RWPE1 (cell line): ENCODE data around the gene BGLAP.

ENCODE experiments used
- CTCF ChIA-PET: fragments of 350-600 bp; sonication (Branson Sonifier 250); formaldehyde crosslinking; extraction: SDS; loops from one replicate; lab custom pipeline; 2021; lab: Yijun Ruan, JAX
- POLR2A ChIA-PET: fragments of 400-600 bp; formaldehyde crosslinking; extraction: SDS; loops from one replicate; lab custom pipeline; 2020; ENCODE audit warnings: antibody characterized with exemption; ENCODE audit not compliant: low non-redundant PET; lab: Yijun Ruan, JAX
- DNase-seq: peaks from one replicate; pipeline ENCODE4 v3.0.0; 2012; ENCODE audit warnings: low spot score
- H3K27ac ChIP-seq: fragments of 450-650 bp; 2 replicates; pipeline ENCODE4 v1.5.1; 2017
- TF ChIP-seq, protein P1 (sequence below): fragments of 450-650 bp; conservative IDR thresholded peaks from 2 replicates; pipeline ENCODE4 v1.5.1; 2017; ENCODE audit warnings: low read depth, mild to moderate bottlenecking

BGLAP gene

DNA sequence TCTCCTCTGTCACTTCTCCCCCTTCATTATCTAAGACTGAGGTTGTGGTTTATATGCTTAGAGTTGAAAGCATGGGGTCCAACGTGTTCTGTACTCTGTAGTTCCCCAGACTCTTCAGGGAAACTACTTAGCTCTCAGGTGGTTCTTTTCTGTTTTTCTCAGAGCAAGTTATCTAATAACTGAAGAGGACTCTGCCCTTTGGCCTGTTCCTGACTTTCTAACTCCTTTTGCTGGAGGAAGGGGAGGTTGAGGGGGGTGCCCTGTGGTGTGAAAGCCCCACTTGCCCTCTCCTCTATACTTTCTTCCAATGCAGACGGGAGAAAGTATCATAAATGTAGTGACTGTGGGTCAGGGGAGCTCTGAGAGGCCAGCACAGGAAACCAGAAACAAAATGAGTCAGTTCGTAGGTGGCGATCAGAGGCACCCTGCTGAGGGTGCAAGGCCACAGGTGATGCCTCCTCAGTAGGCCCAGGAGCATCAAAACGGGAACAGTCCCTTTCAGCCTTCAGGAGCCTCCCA is 43.1 kb upstream of the BGLAP start:
- no peak for DNase-seq
- POLR2A ChIA-PET, result no interaction called here
- TF ChIP-seq, protein P1, sequence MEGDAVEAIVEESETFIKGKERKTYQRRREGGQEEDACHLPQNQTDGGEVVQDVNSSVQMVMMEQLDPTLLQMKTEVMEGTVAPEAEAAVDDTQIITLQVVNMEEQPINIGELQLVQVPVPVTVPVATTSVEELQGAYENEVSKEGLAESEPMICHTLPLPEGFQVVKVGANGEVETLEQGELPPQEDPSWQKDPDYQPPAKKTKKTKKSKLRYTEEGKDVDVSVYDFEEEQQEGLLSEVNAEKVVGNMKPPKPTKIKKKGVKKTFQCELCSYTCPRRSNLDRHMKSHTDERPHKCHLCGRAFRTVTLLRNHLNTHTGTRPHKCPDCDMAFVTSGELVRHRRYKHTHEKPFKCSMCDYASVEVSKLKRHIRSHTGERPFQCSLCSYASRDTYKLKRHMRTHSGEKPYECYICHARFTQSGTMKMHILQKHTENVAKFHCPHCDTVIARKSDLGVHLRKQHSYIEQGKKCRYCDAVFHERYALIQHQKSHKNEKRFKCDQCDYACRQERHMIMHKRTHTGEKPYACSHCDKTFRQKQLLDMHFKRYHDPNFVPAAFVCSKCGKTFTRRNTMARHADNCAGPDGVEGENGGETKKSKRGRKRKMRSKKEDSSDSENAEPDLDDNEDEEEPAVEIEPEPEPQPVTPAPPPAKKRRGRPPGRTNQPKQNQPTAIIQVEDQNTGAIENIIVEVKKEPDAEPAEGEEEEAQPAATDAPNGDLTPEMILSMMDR, result no peak
- H3K27ac ChIP-seq, result no peak overlapping the region
- CTCF ChIA-PET, result interaction anchor here (0.7 kb wide), 1 partner anchor 260 kb away, joined by 3 read pairs; no protein-coding TSS in a partner anchor

DNA sequence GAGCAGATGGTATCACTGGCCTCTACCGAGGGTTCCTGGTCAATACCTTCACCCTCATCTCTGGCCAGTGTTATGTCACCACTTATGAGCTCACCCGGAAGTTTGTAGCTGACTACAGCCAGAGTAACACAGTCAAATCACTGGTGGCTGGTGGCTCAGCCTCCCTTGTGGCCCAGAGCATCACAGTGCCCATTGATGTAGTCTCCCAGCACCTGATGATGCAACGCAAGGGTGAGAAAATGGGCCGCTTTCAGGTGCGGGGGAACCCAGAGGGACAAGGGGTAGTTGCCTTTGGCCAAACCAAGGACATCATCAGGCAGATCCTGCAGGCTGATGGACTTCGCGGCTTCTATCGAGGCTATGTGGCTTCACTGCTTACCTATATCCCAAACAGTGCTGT is 41.9 kb upstream of the BGLAP start:
- H3K27ac ChIP-seq, result no peak overlapping the region
- DNase-seq, result no peak
- TF ChIP-seq, protein P1, result no peak
- POLR2A ChIA-PET, result no interaction called here
- CTCF ChIA-PET, result interaction anchor here (0.6 to 1.0 kb wide), 2 partner anchors 42 to 71 kb away, joined by 3 to 4 read pairs; no protein-coding TSS in a partner anchor

DNA sequence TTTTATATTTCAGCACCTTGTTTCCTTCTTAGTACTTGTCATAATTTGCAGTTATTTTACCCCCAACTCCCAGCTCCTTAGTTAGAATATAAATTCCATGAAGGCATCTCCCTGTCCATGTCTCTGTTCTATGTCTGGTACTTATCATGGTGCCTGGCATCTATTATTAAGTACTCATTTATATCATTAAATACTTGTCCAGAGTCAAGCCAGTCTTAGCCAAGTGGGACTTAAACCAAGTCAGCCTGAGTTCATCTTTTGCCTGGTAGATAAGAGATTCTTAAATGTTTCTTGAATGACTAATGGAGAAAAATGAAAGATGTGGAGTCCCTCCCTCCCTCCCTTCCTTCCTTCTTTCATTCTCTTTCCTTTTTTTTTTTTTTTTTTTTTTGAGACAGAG is 38.7 kb upstream of the BGLAP start:
- TF ChIP-seq, protein P1, result no peak
- POLR2A ChIA-PET, result no interaction called here
- no peak for DNase-seq
- no peak overlapping the region for H3K27ac ChIP-seq
- CTCF ChIA-PET, result no interaction called here

DNA sequence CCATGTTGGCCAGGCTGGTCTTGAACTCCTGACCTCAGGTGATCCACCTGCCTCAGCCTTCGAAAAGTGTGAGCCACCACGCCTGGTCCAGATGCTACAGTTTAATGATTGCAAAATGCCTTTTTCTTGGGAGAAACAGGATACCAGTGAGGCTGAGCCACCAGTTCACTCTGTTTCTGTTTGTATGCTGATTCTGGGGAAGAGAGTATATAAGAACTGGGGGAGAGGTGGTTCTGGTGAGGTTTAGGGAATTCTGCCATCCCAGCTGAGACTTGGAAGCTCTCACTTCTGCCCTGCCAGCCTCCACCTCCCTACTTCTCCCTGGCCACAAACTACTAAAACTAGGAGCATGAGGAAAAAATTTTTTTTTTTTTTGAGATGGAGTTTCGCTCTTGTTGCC is 37.3 kb upstream of the BGLAP start:
- ChIA-PET CTCF (no interaction called here), POLR2A (interaction anchor here (0.5 to 0.6 kb wide), 2 partner anchors 26 to 249 kb away, joined by 4 read pairs; no protein-coding TSS in a partner anchor)
- TF ChIP-seq, protein P1, result no peak

DNA sequence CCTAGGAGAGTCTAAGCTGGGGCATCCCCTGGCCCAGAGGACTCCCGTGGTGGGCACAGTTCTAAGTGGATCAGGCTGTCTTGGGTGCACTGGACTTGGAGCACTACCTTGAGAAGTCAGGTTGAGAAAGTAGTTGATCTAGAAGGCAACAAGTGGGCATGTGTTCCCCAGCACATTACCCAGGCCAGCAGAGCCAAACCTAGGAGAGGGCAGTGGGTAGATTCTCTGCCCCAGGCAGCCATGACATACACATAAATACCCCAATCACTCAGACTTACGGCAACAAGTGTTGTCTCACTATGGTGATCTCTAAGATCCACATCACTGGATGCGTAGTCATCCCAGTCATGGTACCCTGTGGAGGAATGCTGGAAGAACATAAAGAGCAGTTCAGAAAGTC is 30.7 kb upstream of the BGLAP start:
- peak overlapping the region; percentile 36 for H3K27ac ChIP-seq
- no peak for DNase-seq
- TF ChIP-seq, protein P1, result no peak
- ChIA-PET POLR2A (no interaction called here), CTCF (interaction anchor here (0.7 kb wide), 1 partner anchor 12 kb away, joined by 3 read pairs; no protein-coding TSS in a partner anchor)

More for the DNA sequence above, 37.3 kb upstream of the BGLAP start:
- DNase-seq, result no peak
- peak overlapping the region; percentile 7; the same call in 1 of the 2 replicates for H3K27ac ChIP-seq

DNA sequence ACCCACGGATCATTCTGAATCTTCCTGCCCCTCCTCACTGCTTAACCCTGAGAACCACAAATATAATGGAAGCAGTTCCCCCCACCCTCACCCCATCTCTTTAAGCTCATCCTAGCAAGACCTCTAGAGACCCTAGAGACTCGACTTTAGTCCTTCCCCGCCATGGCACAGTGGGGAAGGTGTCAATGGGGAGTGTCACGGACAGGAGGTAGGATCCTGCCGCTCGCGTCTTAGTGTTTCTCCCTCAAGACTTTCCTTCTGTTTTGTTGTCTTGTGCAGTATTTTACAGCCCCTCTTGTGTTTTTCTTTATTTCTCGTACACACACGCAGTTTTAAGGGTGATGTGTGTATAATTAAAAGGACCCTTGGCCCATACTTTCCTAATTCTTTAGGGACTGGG is 29.9 kb upstream of the BGLAP start:
- CTCF ChIA-PET, result interaction anchor here (0.6 to 1.0 kb wide), 2 partner anchors 116 to 335 kb away, joined by 3 to 5 read pairs; no protein-coding TSS in a partner anchor
- POLR2A ChIA-PET, result interaction anchor here (0.9 to 1.0 kb wide), 2 partner anchors 98 to 162 kb away, joined by 3 read pairs; no protein-coding TSS in a partner anchor
- TF ChIP-seq, protein P1, result no peak
- peak overlapping the region; percentile 93; the same call in 1 of the 2 replicates for H3K27ac ChIP-seq
- no peak for DNase-seq
